Measurements from ENCODE around the gene MELTF. TPM values are rescaled to one million over a fixed set of nuclear protein-coding genes. Genes with fewer than 3 reads are reported as not detected.

The MELTF gene
- total and polyA plus RNA-seq, 9 of the 15 experiments (the other 6 are each of a cell fraction or from before 2014, with no cell fraction given): 0.35 to 10.5 (median 4.5) TPM

GRCh38 chr3:197029511-197030167 lies at the start of gene MELTF (continued):
- no peak for TF ChIP-seq GTF3C2 (IDR thresholded peaks at IDR 0.05; ENCODE audit: borderline replicate concordance, extremely low read depth, insufficient read length)
- TF ChIP-seq THRAP3 (IDR thresholded peaks at IDR 0.05; ENCODE audit: borderline replicate concordance): no peak
- no peak for TF ChIP-seq NR1H2 (CRISPR knock-in tag; IDR thresholded peaks at IDR 0.05)
- TF ChIP-seq NR2F6 (CRISPR knock-in tag; IDR thresholded peaks at IDR 0.05): no peak
- TF ChIP-seq HMG20B (CRISPR knock-in tag; IDR thresholded peaks at IDR 0.05): no peak
- TF ChIP-seq PTBP1 (IDR thresholded peaks at IDR 0.05; ENCODE audit: low read depth, low read length): peak; percentile 3; the same call in 1 of the 2 replicates
- TF ChIP-seq KDM4B (IDR thresholded peaks at IDR 0.05; ENCODE audit: borderline replicate concordance in 2 of 2, low read depth in 1 of 2): no peak
- TF ChIP-seq TCFL5 (CRISPR knock-in tag; conservative IDR thresholded peaks at IDR 0.05): no peak
- TF ChIP-seq, protein P1, sequence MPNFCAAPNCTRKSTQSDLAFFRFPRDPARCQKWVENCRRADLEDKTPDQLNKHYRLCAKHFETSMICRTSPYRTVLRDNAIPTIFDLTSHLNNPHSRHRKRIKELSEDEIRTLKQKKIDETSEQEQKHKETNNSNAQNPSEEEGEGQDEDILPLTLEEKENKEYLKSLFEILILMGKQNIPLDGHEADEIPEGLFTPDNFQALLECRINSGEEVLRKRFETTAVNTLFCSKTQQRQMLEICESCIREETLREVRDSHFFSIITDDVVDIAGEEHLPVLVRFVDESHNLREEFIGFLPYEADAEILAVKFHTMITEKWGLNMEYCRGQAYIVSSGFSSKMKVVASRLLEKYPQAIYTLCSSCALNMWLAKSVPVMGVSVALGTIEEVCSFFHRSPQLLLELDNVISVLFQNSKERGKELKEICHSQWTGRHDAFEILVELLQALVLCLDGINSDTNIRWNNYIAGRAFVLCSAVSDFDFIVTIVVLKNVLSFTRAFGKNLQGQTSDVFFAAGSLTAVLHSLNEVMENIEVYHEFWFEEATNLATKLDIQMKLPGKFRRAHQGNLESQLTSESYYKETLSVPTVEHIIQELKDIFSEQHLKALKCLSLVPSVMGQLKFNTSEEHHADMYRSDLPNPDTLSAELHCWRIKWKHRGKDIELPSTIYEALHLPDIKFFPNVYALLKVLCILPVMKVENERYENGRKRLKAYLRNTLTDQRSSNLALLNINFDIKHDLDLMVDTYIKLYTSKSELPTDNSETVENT (CRISPR knock-in tag; IDR thresholded peaks at IDR 0.05): peak; percentile 34; the same call in 1 of the 2 replicates
- TF ChIP-seq, protein P2, sequence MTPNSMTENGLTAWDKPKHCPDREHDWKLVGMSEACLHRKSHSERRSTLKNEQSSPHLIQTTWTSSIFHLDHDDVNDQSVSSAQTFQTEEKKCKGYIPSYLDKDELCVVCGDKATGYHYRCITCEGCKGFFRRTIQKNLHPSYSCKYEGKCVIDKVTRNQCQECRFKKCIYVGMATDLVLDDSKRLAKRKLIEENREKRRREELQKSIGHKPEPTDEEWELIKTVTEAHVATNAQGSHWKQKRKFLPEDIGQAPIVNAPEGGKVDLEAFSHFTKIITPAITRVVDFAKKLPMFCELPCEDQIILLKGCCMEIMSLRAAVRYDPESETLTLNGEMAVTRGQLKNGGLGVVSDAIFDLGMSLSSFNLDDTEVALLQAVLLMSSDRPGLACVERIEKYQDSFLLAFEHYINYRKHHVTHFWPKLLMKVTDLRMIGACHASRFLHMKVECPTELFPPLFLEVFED (CRISPR knock-in tag; conservative IDR thresholded peaks at IDR 0.05): no peak
- no peak for TF ChIP-seq STAT5A (IDR thresholded peaks at IDR 0.05; ENCODE audit: borderline replicate concordance, low read length)
- no peak for TF ChIP-seq PYGO2 (tag; IDR thresholded peaks at IDR 0.05)
- TF ChIP-seq NONO (IDR thresholded peaks at IDR 0.05; ENCODE audit: low read depth in 2 of 2, low read length in 1 of 2): peak in 1 of 2 experiments; percentile 66; a peak in 2 of 4 replicates
- TF ChIP-seq YY1 (IDR thresholded peaks at IDR 0.05; ENCODE audit: borderline replicate concordance in 1 of 3, control insufficient read depth in 1 of 3, extremely low read depth in 1 of 3, insufficient read depth in 3 of 3, insufficient read length in 1 of 3, insufficient replicate concordance in 2 of 3, low read depth in 1 of 3, low read length in 2 of 3): peak in 2 of 3 experiments; percentile 2 to 58
- no peak for TF ChIP-seq RHOXF2B (CRISPR knock-in tag; conservative IDR thresholded peaks at IDR 0.05)
- TF ChIP-seq IFI16 (CRISPR knock-in tag; IDR thresholded peaks at IDR 0.05): no peak
- TF ChIP-seq SPI1 (IDR thresholded peaks at IDR 0.05; ENCODE audit: borderline replicate concordance, low read depth, low read length): 0 out of 2 replicates have a peak, but pooled peaks have one; percentile 7
- TF ChIP-seq ZNF3 (CRISPR knock-in tag; IDR thresholded peaks at IDR 0.05): no peak
- TF ChIP-seq MTF1 (CRISPR knock-in tag; IDR thresholded peaks at IDR 0.05; ENCODE audit: borderline replicate concordance): no peak
- no peak; the same call in 1 of the 2 replicates for TF ChIP-seq CC2D1A (IDR thresholded peaks at IDR 0.05)
- no peak for TF ChIP-seq KLF10 (CRISPR knock-in tag; IDR thresholded peaks at IDR 0.05)

Data from K562 (cell line).